A673 (cell line): ENCODE data around the gene DENND11. TPM values are rescaled to one million over a fixed set of nuclear protein-coding genes. Genes with fewer than 3 reads are reported as not detected.

Experiments used
- BruUV-seq: library from RNA; stranded (reverse); fragments of 400-500 nt; replicated peaks from 2 replicates; lab custom pipeline; 2021; lab: Mats Ljungman, UMichigan
- CTCF ChIA-PET: fragments of 300-600 bp; sonication (Branson Sonifier 250); formaldehyde crosslinking; loops from one replicate; lab custom pipeline; 2022; ENCODE audit warnings: antibody characterized with exemption; lab: Charles Lee
- POLR2A ChIA-PET: fragments of 300-600 bp; sonication (Branson Sonifier 250); formaldehyde crosslinking; loops from one replicate; lab custom pipeline; 2022; ENCODE audit warnings: antibody characterized with exemption; ENCODE audit not compliant: low non-redundant PET; lab: Charles Lee
- DNase-seq: peaks from one replicate; pipeline ENCODE4 v3.0.0-alpha.2; 2015; ENCODE audit warnings: low spot score
- H3K27ac ChIP-seq: fragments of 200-600 bp; sonication (generic); 2 replicates; pipeline ENCODE4 v1.5.1; 2016; ENCODE audit warnings: mixed run types, low read depth, mild to moderate bottlenecking, mixed read lengths, antibody characterized with exemption, low read length; ENCODE audit not compliant: poor library complexity, severe bottlenecking
- H3K27me3 ChIP-seq: fragments of 200-600 bp; sonication (generic); replicated peaks from 2 replicates; pipeline ENCODE4 v1.6.1; 2017; ENCODE audit warnings: mixed run types, low read depth, mild to moderate bottlenecking, mixed read lengths, antibody characterized with exemption, low read length; ENCODE audit not compliant: insufficient read depth, poor library complexity
- H3K36me3 ChIP-seq: fragments of 200-600 bp; sonication (generic); 2 replicates; pipeline ENCODE4 v1.6.1; 2016; ENCODE audit warnings: mixed run types, mild to moderate bottlenecking, mixed read lengths, antibody characterized with exemption, low read length; ENCODE audit not compliant: insufficient read depth, poor library complexity, severe bottlenecking
- H3K4me1 ChIP-seq: fragments of 200-600 bp; sonication (generic); 2 replicates; pipeline ENCODE4 v1.6.1; 2017; ENCODE audit warnings: mixed run types, mild to moderate bottlenecking, mixed read lengths, antibody characterized with exemption, low read length; ENCODE audit not compliant: insufficient read depth, poor library complexity, severe bottlenecking
- H3K4me3 ChIP-seq: fragments of 200-600 bp; sonication (generic); 2 replicates; pipeline ENCODE4 v1.5.1; 2016; ENCODE audit warnings: low read depth, mixed run types, mild to moderate bottlenecking, mixed read lengths, low read length; ENCODE audit not compliant: poor library complexity, severe bottlenecking
- H3K9me3 ChIP-seq: fragments of 200-600 bp; sonication (generic); 2 replicates; pipeline ENCODE4 v1.6.1; 2016; ENCODE audit warnings: mixed run types, low read depth, mild to moderate bottlenecking, mixed read lengths, antibody characterized with exemption, low read length; ENCODE audit not compliant: poor library complexity, severe bottlenecking
- CTCF ChIP-seq: fragments of 300-800, 200-600 bp; sonication (generic); conservative IDR thresholded peaks from 2 replicates; pipeline ENCODE4 v1.5.1; 2017; ENCODE audit warnings: low read depth, mild to moderate bottlenecking, antibody characterized with exemption, low read length, moderate library complexity, mixed read lengths
- EZH2 ChIP-seq: fragments of 200-600 bp; sonication (generic); IDR thresholded peaks from 2 replicates; pipeline ENCODE4 v1.6.1; 2017; ENCODE audit warnings: borderline replicate concordance, low read depth, mild to moderate bottlenecking, mixed read lengths, antibody characterized with exemption, low read length; ENCODE audit not compliant: poor library complexity, severe bottlenecking
- intact Hi-C: fragments of 100-400 bp; cut with micrococcal nuclease; formaldehyde crosslinking; loops from one replicate; pipeline ENCODE4 v1.10.0; 2022; ENCODE audit not compliant: unreplicated experiment
- total RNA-seq: library from RNA; stranded (reverse); gene quantifications from 2 replicates; pipeline ENCODE4 v1.2.3, GENCODE V29; 2021

The DENND11 gene
- total RNA-seq, 1 experiment from 2014 or later = 11.9 TPM

- H3K36me3 ChIP-seq = no peaks in the 10 kb centered on the region
- H3K4me1 ChIP-seq = no peaks in the 10 kb centered on the region
- intact Hi-C loops = no loop called here
- no peak overlapping the region for H3K27ac ChIP-seq
- H3K4me3 ChIP-seq = no peak overlapping the region
- POLR2A ChIA-PET = no interaction called here
- no peaks in the 10 kb centered on the region for H3K27me3 ChIP-seq
- BruUV-seq = no TSS peak
- no peaks in the 10 kb centered on the region for H3K9me3 ChIP-seq
- DNase-seq = no peak
- TF ChIP-seq CTCF (no peak), EZH2 (no peak)
- CTCF ChIA-PET = no interaction called here
These were observed 7.8 kb upstream of the DENND11 start for GRCh38 chr7:141709749-141710148.

- TF ChIP-seq EZH2 = no peak
- no peak for TF ChIP-seq CTCF
- Histone ChIP-seq H3K27ac (no peak overlapping the region), H3K36me3 (no peaks in the 10 kb centered on the region), H3K27me3 (no peaks in the 10 kb centered on the region), H3K9me3 (no peaks in the 10 kb centered on the region), H3K4me1 (no peaks in the 10 kb centered on the region), H3K4me3 (no peak overlapping the region)
- BruUV-seq = no TSS peak
- CTCF ChIA-PET = no interaction called here
- no peak for DNase-seq
- POLR2A ChIA-PET = no interaction called here
- intact Hi-C loops = no loop called here
These were observed 7.4 kb upstream of the DENND11 start for GRCh38 chr7:141709318-141709717.

- no peak within 1 kb of the TSS for H3K27ac ChIP-seq
- TF ChIP-seq CTCF (no peak), EZH2 (no peak)
- CTCF ChIA-PET = no interaction called here
- no peak for DNase-seq
- H3K4me3 ChIP-seq = no peak within 1 kb of the TSS
- POLR2A ChIA-PET = interaction anchor here (0.7 kb wide), 1 partner anchor 9 kb away, joined by 3 read pairs; no protein-coding TSS in a partner anchor
- no peaks in the 10 kb centered on the region for H3K4me1 ChIP-seq
- no peaks in the 10 kb centered on the region for H3K27me3 ChIP-seq
- BruUV-seq = no TSS peak
- no peaks in the 10 kb centered on the region for H3K9me3 ChIP-seq
- intact Hi-C loops = no loop called here
- H3K36me3 ChIP-seq = no peaks in the 10 kb centered on the region
These were observed 6.4 kb upstream of the DENND11 start, which contains the start of gene WEE2 for GRCh38 chr7:141708351-141708750. Gene WEE2 (plus strand): TSS chr7:141708353. CDS start chr7:141708759, 406 bp downstream.
